GM18519 (cell line): ENCODE measurements around the gene UROC1.

ENCODE experiments used
- ATAC-seq: cut with Tn5 transposase; IDR thresholded peaks from one replicate; pipeline ENCODE4 v1.9.1; 2021; ENCODE audit warnings: mild to moderate bottlenecking, moderate library complexity; ENCODE audit not compliant: unreplicated experiment, low FRiP score

Gene UROC1

GRCh38 chr3:126447456-126448106 lies 70.0 kb downstream of the UROC1 start:
- ATAC-seq, result no peak

GRCh38 chr3:126446791-126447190 lies 70.8 kb downstream of the UROC1 start:
- ATAC-seq, result no peak

GRCh38 chr3:126446301-126446700 lies 71.3 kb downstream of the UROC1 start:
- no peak for ATAC-seq

GRCh38 chr3:126445506-126445905 lies 72.1 kb downstream of the UROC1 start:
- ATAC-seq, result no peak

GRCh38 chr3:126442856-126443242 lies 74.7 kb downstream of the UROC1 start:
- no peak for ATAC-seq

- no peak for ATAC-seq
Measured at GRCh38 chr3:126442094-126442855, 75.3 kb downstream of the UROC1 start.

- no peak for ATAC-seq
Measured at GRCh38 chr3:126441256-126441880, 76.2 kb downstream of the UROC1 start.

GRCh38 chr3:126440709-126440995 lies 76.9 kb downstream of the UROC1 start:
- no peak for ATAC-seq

- ATAC-seq, result no peak
Measured at GRCh38 chr3:126439968-126440708, 77.4 kb downstream of the UROC1 start.

- ATAC-seq, result no peak
Measured at GRCh38 chr3:126439346-126439967, 78.1 kb downstream of the UROC1 start.

GRCh38 chr3:126438746-126439145 lies 78.8 kb downstream of the UROC1 start:
- ATAC-seq, result no peak

GRCh38 chr3:126438186-126438585 lies 79.4 kb downstream of the UROC1 start:
- no peak for ATAC-seq

GRCh38 chr3:126436826-126437717 lies 80.5 kb downstream of the UROC1 start:
- ATAC-seq, result no peak

- ATAC-seq, result no peak
Measured at GRCh38 chr3:126435456-126436315, 81.9 kb downstream of the UROC1 start.

- no peak for ATAC-seq
Measured at GRCh38 chr3:126434931-126435411, 82.6 kb downstream of the UROC1 start.

GRCh38 chr3:126434264-126434590 lies 83.3 kb downstream of the UROC1 start:
- ATAC-seq, result no peak

- no peak for ATAC-seq
Measured at GRCh38 chr3:126433496-126434263, 83.9 kb downstream of the UROC1 start.

- ATAC-seq, result no peak
Measured at GRCh38 chr3:126433105-126433430, 84.5 kb downstream of the UROC1 start.
